ENCODE data around the gene SLC6A17. TPM values are rescaled to one million over a fixed set of nuclear protein-coding genes. Genes with fewer than 3 reads are reported as not detected.

Gene SLC6A17
- total RNA-seq, 2 experiments from 2014 or later, result 0.07 TPM

- ChIA-PET CTCF (interaction anchor here (0.6 to 5.2 kb wide), 3 partner anchors 11 to 1468 kb away, joined by 4 to 31 read pairs (median 4); no protein-coding TSS in a partner anchor), POLR2A (no interaction called here)
- ATAC-seq (no peak), DNase-seq (no peak)
- Mint-ChIP-seq H3K4me1 (peaks cover 8% of the 10 kb centered on the region), H3K36me3 (ENCODE audit: low read depth) (no peaks in the 10 kb centered on the region), H3K9me3 (ENCODE audit: low read depth) (no peaks in the 10 kb centered on the region), H3K27me3 (peaks cover 2% of the 10 kb centered on the region), H3K4me3 (no peak overlapping the region), H3K27ac (no peak overlapping the region)
- intact Hi-C loops (cut with DNase I, micrococcal nuclease), result no loop called here
These were observed 42.2 kb downstream of the SLC6A17 start for GRCh38 chr1:110192541-110192940.

DNA sequence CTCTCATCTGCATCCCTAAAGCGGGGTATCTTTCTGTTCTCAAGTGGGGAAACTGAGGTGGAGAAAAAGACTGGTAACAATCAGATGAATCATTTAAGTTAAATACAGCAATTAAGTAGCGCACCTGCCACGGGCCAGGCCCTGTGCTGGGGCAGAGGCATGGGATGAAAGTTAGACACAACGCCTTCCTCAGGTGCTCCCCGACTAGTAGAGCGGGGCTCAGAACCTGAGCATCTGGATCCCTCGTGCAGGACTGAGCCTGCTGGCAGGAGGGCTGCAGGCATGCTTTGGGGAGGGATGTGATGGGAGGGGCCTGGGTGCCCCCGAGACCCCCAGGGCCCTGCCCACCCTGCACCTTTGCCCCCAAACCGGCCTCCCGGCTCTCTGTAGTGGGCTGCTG is 44.9 kb downstream of the SLC6A17 start:
- Mint-ChIP-seq H3K36me3 (ENCODE audit: low read depth) (no peaks in the 10 kb centered on the region), H3K27me3 (no peaks in the 10 kb centered on the region), H3K4me1 (peaks cover 8% of the 10 kb centered on the region), H3K9me3 (ENCODE audit: low read depth) (no peaks in the 10 kb centered on the region), H3K27ac (no peak overlapping the region), H3K4me3 (no peak overlapping the region)
- intact Hi-C loops (cut with DNase I, micrococcal nuclease), result no loop called here
- CTCF ChIA-PET, result interaction anchor here (0.9 to 2.8 kb wide), 3 partner anchors 13 to 118 kb away, joined by 3 to 8 read pairs (median 3); no protein-coding TSS in a partner anchor
- ATAC-seq (no peak), DNase-seq (no peak)
- POLR2A ChIA-PET, result no interaction called here

GRCh38 chr1:110196917-110197765 is 46.8 kb downstream of the SLC6A17 start:
- POLR2A ChIA-PET, result interaction anchor here (1.1 kb wide), 1 partner anchor 142 kb away, joined by 3 read pairs; the partner anchor contains the start of gene RBM15
- DNase-seq (peak; percentile 77), ATAC-seq (peak; percentile 97)
- CTCF ChIA-PET, result interaction anchor here (0.6 to 3.3 kb wide), 32 partner anchors 8 to 586 kb away, joined by 3 to 35 read pairs (median 4); partner anchors contain the start of genes KCNC4 and RBM15
- Mint-ChIP-seq H3K4me1 (no peaks in the 10 kb centered on the region), H3K27ac (no peak overlapping the region), H3K27me3 (no peaks in the 10 kb centered on the region), H3K9me3 (ENCODE audit: low read depth) (no peaks in the 10 kb centered on the region), H3K36me3 (ENCODE audit: low read depth) (no peaks in the 10 kb centered on the region), H3K4me3 (no peak overlapping the region)
- intact Hi-C loops (cut with DNase I, micrococcal nuclease), result loop anchor here (1.0 kb wide), 2 partner anchors 263 to 299 kb away; no protein-coding TSS in a partner anchor

GRCh38 chr1:110197905-110198629 is 47.8 kb downstream of the SLC6A17 start:
- H3K27ac Mint-ChIP-seq, result no peak overlapping the region
- H3K27me3 Mint-ChIP-seq, result no peaks in the 10 kb centered on the region
- ChIA-PET POLR2A (no interaction called here), CTCF (interaction anchor here (0.8 to 3.3 kb wide), 11 partner anchors 10 to 585 kb away, joined by 3 to 35 read pairs (median 8); partner anchors contain the start of genes KCNC4 and RBM15)
- H3K9me3 Mint-ChIP-seq (ENCODE audit: low read depth), result no peaks in the 10 kb centered on the region
- intact Hi-C loops (cut with DNase I, micrococcal nuclease), result loop anchor here (1.0 kb wide), 2 partner anchors 262 to 298 kb away; no protein-coding TSS in a partner anchor
- ATAC-seq, result no peak
- no peak for DNase-seq
- H3K36me3 Mint-ChIP-seq (ENCODE audit: low read depth), result no peaks in the 10 kb centered on the region
- peaks cover under 1% of the 10 kb centered on the region for H3K4me1 Mint-ChIP-seq
- no peak overlapping the region for H3K4me3 Mint-ChIP-seq

- Mint-ChIP-seq H3K4me3 (no peak overlapping the region), H3K27ac (no peak overlapping the region), H3K27me3 (no peaks in the 10 kb centered on the region), H3K9me3 (ENCODE audit: low read depth) (no peaks in the 10 kb centered on the region), H3K36me3 (ENCODE audit: low read depth) (no peaks in the 10 kb centered on the region), H3K4me1 (peaks cover 7% of the 10 kb centered on the region)
- CTCF ChIA-PET, result interaction anchor here (3.3 kb wide), 1 partner anchor 261 kb away, joined by 35 read pairs; no protein-coding TSS in a partner anchor
- intact Hi-C loops (cut with DNase I, micrococcal nuclease), result no loop called here
- ATAC-seq, result no peak
- no peak for DNase-seq
- POLR2A ChIA-PET, result no interaction called here
These were observed 48.5 kb downstream of the SLC6A17 start for GRCh38 chr1:110198746-110199145.

GRCh38 chr1:110200190-110200589 is 49.9 kb downstream of the SLC6A17 start:
- Mint-ChIP-seq H3K4me3 (no peak overlapping the region), H3K36me3 (ENCODE audit: low read depth) (no peaks in the 10 kb centered on the region), H3K27me3 (no peaks in the 10 kb centered on the region), H3K4me1 (peaks cover 7% of the 10 kb centered on the region), H3K27ac (no peak overlapping the region), H3K9me3 (ENCODE audit: low read depth) (no peaks in the 10 kb centered on the region)
- ATAC-seq (no peak), DNase-seq (no peak)
- intact Hi-C loops (cut with DNase I, micrococcal nuclease), result loop anchor here in 1 of 2 experiments (5.0 kb wide), 1 partner anchor 582 kb away; no protein-coding TSS in a partner anchor
- ChIA-PET CTCF (interaction anchor here (0.8 to 11.0 kb wide), 6 partner anchors 9 to 296 kb away, joined by 3 to 547 read pairs (median 8); no protein-coding TSS in a partner anchor), POLR2A (no interaction called here)

GRCh38 chr1:110200666-110201065 is 50.4 kb downstream of the SLC6A17 start:
- Mint-ChIP-seq H3K4me1 (peaks cover 7% of the 10 kb centered on the region), H3K36me3 (ENCODE audit: low read depth) (no peaks in the 10 kb centered on the region), H3K9me3 (ENCODE audit: low read depth) (no peaks in the 10 kb centered on the region), H3K4me3 (no peak overlapping the region), H3K27ac (no peak overlapping the region), H3K27me3 (no peaks in the 10 kb centered on the region)
- intact Hi-C loops (cut with DNase I, micrococcal nuclease), result loop anchor here in 1 of 2 experiments (5.0 kb wide), 1 partner anchor 582 kb away; no protein-coding TSS in a partner anchor
- no peak for ATAC-seq
- POLR2A ChIA-PET, result no interaction called here
- DNase-seq, result no peak
- CTCF ChIA-PET, result interaction anchor here (0.6 to 11.0 kb wide), 13 partner anchors 8 to 368 kb away, joined by 3 to 547 read pairs (median 4); no protein-coding TSS in a partner anchor

GRCh38 chr1:110201157-110201825 is 51.0 kb downstream of the SLC6A17 start:
- POLR2A ChIA-PET, result no interaction called here
- Mint-ChIP-seq H3K27ac (no peak overlapping the region), H3K4me3 (no peak overlapping the region), H3K4me1 (peaks cover 7% of the 10 kb centered on the region), H3K9me3 (ENCODE audit: low read depth) (no peaks in the 10 kb centered on the region), H3K27me3 (no peaks in the 10 kb centered on the region), H3K36me3 (ENCODE audit: low read depth) (no peaks in the 10 kb centered on the region)
- intact Hi-C loops (cut with DNase I, micrococcal nuclease), result loop anchor here in 1 of 2 experiments (5.0 kb wide), 1 partner anchor 581 kb away; no protein-coding TSS in a partner anchor
- DNase-seq (no peak), ATAC-seq (no peak)
- CTCF ChIA-PET, result interaction anchor here (0.6 to 11.0 kb wide), 16 partner anchors 8 to 367 kb away, joined by 3 to 547 read pairs (median 4); no protein-coding TSS in a partner anchor

DNA sequence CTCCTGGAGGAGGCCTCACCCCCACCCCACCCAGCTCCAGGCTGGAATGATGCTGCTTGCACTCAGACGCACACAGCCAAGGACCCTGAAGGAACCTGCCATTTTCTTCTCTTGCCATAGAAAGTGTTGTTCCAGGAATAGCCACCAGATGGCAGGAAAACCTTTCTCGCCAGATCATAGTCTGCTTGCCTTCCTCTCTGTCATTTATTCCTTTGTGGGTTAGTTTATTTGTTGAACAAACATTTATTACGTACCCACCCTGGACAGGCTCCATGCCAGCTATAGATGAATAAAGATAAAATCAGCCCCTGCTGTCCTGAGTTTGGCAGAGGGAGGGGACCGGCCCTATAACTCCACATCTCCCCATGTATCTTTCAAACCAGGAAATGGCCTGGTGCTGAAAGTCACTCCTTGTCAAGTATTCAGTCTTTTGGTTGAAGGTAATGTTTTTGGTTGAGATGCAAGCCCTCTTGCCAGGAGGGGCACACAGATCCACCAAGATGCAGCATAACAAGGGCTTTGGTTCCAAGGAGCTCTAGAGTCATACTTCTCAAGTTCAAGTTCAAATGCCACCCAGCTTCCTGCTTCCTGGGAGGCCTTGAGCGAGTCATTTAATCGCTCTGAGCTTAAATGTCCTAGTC is 52.8 kb downstream of the SLC6A17 start:
- no peaks in the 10 kb centered on the region for H3K9me3 Mint-ChIP-seq (ENCODE audit: low read depth)
- H3K36me3 Mint-ChIP-seq (ENCODE audit: low read depth), result no peaks in the 10 kb centered on the region
- ATAC-seq (peak; percentile 63), DNase-seq (peak; percentile 82)
- intact Hi-C loops (cut with DNase I, micrococcal nuclease), result loop anchor here (1.0 to 5.0 kb wide), 5 partner anchors 109 to 579 kb away; partner anchors contain the start of gene LAMTOR5 (in 1 of the 2)
- H3K4me1 Mint-ChIP-seq, result peaks cover 15% of the 10 kb centered on the region
- ChIA-PET CTCF (interaction anchor here (0.6 to 11.0 kb wide), 54 partner anchors 9 to 462 kb away, joined by 3 to 547 read pairs (median 4); partner anchors contain the start of genes GSTM3, LAMTOR5 and RBM15), POLR2A (interaction anchor here (1.0 to 1.3 kb wide), 2 partner anchors 109 to 135 kb away, joined by 3 to 5 read pairs; no protein-coding TSS in a partner anchor)
- H3K27me3 Mint-ChIP-seq, result no peaks in the 10 kb centered on the region
- no peak overlapping the region for H3K4me3 Mint-ChIP-seq
- peak overlapping the region; percentile 79 for H3K27ac Mint-ChIP-seq

GRCh38 chr1:110205156-110205555 is 54.9 kb downstream of the SLC6A17 start:
- DNase-seq (no peak), ATAC-seq (no peak)
- H3K27ac Mint-ChIP-seq, result no peak overlapping the region
- POLR2A ChIA-PET, result no interaction called here
- no peaks in the 10 kb centered on the region for H3K36me3 Mint-ChIP-seq (ENCODE audit: low read depth)
- intact Hi-C loops (cut with DNase I, micrococcal nuclease), result no loop called here
- no peaks in the 10 kb centered on the region for H3K9me3 Mint-ChIP-seq (ENCODE audit: low read depth)
- no peaks in the 10 kb centered on the region for H3K27me3 Mint-ChIP-seq
- peaks cover 29% of the 10 kb centered on the region for H3K4me1 Mint-ChIP-seq
- CTCF ChIA-PET, result interaction anchor here (0.8 to 11.0 kb wide), 8 partner anchors 8 to 292 kb away, joined by 3 to 547 read pairs (median 34); partner anchors contain the start of gene RBM15
- H3K4me3 Mint-ChIP-seq, result no peak overlapping the region
